Fibroblast of peridontal ligament (primary cell): ENCODE measurements around the gene AGTPBP1.

Experiments
- DNase-seq: peaks from one replicate; pipeline ENCODE4 v3.0.0-alpha.2; 2010; ENCODE audit errors: extremely low read depth

The AGTPBP1 gene

DNA sequence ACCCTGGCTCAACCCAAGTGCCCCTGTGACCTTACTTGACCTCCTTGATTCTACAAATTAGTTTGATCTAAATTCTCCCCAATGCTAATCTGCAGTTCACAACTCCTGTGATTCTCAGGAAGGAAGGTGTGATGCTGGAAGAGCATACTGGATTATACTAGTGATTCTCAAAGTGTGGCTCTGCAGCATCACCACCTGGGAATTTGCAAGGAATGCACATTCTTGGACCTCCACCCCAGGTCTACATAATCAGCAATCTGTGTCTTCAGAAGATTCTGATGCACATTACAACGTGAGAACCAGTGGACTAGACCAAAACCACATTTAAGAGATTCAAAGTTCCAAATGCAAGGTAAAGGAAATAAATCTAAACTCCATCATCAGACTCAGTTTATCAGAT lies 198.6 kb downstream of the AGTPBP1 start:
- DNase-seq = no peak

DNA sequence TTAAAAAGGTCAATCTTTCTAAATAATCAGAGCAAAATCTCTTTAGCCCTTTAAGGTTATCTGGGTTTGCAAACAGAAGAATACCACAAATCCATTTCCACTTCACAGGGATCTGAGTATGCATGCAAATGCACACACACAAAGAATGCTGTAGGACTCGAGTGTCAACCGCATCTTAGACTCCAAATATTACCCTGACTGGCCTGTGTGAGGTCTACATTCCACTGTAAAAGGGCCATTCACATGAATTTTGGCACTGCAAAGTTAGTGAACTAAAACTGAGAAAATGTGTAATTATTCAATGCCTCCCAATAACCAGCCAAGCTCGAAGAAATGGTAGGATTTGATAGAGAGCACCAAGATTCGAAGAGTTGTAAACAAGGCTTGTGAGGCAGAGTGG lies 199.9 kb downstream of the AGTPBP1 start:
- peak; percentile 7 for DNase-seq

DNA sequence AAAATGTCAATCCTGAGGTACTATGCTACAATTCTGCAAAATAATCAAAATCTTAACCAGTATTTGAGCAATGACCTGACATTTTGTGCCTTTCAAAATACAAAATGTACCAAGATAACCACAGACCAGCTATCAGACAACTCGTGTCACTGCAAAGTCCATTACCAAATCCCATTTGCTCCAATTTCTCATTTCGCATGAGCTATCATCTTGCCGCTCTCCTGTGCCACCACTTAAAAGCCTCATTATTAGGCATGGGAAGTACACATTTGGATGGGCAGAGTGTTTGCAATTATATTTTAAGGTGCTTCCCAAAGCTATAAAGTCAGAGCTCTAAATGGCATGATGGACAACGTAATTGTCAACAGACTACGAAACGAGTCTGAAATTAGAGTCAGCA lies 205.2 kb downstream of the AGTPBP1 start:
- no peak for DNase-seq

DNA sequence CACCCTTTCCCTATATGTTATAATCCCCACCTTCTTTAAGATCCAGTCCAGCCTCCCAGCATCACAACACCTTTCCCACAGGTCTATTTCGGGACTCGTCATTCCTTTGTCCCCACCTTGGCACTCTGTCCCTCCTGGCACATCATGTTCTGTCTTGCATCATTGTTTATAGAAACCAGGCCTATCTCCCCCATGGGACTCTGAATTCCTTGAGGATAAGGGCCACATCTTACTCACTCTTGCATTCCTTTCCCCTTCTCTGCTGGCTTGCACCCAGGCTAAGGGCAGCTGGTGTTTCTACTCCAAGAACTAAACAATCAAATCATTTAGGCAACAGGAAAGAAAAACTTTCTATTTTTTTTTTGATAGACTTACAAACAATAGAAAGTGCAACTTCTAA lies 205.7 kb downstream of the AGTPBP1 start:
- peak; percentile 55 for DNase-seq

DNA sequence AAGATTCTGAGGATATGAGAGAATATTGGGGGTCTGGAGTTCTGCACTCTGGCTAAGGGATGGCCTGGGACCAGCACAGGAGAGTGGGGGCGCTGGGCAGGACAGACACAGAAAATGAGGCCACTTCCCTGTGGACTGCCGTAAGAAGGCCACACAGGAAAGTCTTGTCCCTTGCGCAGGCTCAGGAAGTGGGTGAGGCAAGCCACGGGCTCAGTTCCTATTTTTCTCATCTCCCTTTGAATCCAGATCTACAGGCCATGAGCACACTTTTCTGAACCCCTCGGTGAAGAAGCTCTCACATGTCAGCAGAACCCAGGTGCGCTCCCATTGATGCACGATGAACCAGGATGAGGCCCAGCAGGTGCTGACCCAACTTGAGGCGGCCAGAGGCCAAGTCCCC lies 207.4 kb downstream of the AGTPBP1 start:
- no peak for DNase-seq

DNA sequence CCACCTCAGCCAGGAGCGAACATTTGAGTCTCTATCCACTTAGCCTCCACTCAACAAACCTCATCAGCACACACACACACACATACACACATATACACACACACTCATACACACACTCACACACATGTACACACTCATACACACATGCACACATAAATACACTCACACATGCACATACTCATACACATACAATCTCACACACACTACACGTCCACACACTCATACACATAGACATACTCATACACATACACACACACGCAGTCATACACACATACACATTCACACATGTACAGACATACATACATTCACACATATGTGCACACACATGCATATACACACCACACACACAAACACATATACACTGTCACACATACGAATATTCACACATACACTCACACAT lies 208.2 kb downstream of the AGTPBP1 start:
- DNase-seq = no peak

DNA sequence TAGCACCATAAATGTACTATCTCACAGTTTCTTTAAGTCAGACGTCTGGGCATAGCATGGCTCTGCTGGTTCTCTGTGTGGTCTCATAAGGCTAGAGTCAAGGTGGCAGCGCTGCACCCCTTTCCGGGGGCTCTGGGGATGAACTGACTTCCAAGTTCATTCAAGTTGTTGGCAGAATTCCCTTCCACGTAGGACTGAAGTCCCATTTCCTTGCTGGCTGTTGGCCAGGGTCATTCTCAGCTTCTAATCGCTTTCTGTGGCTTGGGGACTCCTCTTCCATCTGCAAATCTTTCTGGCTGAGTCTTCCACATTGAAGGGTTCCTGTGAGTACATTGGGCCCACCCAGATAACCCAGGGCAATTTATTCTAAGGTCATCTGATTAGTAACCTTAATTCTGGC lies 211.0 kb downstream of the AGTPBP1 start:
- DNase-seq = no peak

DNA sequence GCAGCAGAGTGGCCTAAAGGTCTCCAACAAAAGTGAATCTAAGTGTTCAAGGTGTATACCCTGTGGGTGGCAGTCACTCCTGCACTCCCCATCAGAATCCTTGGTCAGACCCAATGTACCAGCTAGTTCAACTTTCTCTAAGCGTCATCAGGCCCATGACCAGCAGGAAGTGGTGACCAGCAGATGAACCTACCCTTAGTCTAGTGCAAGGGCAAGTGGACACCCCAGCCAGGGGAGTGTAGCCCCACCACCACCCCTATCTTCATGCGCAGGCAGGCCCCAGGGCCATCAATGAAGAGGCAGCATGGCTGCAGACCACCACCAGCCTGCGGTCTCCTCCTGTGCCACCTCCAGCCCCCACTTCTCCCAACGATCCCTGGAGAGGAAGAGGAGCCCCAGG lies 213.1 kb downstream of the AGTPBP1 start:
- DNase-seq = no peak

DNA sequence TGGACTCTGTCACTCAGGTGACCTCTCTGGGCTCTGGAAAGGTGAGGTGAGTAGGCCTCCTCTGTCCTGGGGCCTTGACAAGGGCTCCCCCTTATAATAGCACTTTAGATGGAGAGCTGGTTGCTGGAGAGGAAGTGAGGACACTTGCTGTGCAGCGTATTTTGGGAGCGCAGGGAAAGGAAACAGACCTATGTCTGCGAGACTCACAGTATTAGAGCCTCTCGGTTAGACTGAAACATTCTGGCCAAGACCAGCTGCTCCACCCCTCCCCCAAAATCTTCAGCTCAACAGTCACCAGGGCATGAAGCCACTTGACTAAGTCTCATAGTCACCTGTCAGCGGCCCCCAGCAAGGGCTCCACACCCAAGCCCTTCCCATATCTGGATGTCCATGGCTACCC lies 213.6 kb downstream of the AGTPBP1 start:
- no peak for DNase-seq

DNA sequence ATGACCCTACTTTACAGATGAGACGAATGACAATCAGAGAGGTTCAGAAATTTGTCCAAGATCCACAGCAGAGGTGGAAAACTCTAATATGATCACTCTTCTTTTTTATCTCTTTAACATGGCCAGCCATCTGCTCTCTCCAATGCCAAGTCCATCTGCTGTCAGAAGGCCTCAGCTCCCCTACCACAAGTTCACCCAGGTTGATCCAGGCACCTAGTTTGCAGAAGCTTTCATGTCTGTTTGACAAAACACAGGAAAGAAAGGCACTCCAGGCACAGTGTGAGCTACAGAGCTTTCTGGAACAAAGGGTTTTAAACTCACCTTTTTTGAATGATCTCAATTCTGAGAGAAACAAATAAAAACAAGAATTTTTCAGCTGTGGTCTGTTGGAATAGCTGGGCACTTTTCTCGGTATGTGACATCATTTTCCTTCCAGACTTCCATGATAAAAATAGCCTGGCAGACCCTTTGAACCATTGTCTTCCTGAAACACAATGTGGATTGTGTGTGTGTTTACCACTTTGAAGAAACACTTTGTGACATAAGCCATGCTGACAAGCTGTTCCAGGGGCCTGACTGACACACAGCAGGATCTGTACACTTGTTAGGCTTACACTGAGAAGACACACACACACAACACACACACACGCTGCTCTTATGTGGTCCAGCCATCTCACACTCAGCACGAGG lies 214.3 kb downstream of the AGTPBP1 start:
- no peak for DNase-seq

DNA sequence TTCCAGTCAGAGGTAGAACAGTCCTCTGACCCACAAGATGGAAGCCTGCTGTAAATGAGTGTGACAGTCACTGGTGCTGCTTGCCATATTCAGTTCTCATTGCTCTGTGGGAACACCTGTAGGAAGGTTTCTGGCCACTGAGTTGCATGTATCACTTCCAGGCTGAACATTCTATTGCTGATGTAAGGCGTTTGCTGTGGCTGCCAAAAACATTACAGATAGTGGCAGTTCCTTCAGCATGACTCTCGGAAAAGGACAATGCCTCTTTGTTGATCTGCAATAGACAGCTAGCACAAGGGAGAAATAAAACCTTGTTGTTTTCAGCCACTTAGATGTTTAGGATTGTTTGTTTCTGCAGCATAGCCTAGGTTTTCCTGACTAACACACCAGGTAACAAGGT lies 217.2 kb downstream of the AGTPBP1 start:
- no peak for DNase-seq

DNA sequence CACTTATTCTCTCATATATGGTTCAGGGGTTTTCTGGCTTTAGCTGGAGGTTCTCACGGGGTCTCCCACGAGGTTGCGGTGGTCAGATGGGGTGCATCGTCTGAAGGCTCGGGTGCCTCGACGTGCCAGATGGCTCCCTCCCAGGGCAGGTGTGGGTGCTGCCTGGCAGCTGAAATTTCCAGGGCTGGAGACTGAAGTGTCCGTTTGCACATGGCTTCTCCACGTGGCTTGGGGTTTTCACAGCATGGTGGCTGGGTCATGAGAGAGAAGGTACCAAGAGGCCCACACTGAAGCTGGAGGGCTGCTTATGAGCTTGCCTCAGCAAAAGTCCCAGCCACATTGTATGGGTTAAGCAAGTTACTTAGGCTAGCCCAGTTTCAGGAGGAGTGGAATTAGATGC lies 218.6 kb downstream of the AGTPBP1 start:
- DNase-seq = no peak

DNA sequence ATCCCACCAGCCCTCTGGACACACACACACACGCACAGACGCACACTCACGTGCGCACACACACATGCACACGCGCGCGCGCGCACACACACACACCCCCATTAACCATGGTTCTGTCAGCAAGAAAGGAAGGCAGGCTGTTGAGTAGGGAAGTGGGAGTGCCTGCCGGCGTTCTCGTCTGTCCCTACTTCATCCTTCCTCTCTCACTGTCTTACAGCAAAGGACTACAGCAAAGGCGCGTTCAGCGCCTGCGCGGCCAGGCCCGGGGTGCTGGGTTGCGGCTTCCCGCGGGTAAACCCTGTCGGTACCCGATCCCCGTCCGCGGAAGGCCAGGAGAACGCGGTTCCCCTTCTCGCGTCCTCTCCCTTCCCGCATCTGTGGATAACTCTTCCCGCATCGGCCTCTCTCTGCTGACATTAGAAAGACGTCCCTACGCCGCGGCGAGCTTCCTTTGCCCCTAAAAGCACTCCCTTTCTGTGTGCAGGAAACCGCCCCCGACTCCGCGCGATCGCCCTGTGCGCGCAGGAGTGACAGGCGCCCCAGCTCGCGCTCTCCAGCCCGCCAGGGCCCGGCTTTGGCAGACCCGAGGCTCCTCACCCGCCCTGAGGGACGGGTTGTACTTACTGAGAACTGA lies 219.2 kb downstream of the AGTPBP1 start:
- DNase-seq = peak; percentile 27

DNA sequence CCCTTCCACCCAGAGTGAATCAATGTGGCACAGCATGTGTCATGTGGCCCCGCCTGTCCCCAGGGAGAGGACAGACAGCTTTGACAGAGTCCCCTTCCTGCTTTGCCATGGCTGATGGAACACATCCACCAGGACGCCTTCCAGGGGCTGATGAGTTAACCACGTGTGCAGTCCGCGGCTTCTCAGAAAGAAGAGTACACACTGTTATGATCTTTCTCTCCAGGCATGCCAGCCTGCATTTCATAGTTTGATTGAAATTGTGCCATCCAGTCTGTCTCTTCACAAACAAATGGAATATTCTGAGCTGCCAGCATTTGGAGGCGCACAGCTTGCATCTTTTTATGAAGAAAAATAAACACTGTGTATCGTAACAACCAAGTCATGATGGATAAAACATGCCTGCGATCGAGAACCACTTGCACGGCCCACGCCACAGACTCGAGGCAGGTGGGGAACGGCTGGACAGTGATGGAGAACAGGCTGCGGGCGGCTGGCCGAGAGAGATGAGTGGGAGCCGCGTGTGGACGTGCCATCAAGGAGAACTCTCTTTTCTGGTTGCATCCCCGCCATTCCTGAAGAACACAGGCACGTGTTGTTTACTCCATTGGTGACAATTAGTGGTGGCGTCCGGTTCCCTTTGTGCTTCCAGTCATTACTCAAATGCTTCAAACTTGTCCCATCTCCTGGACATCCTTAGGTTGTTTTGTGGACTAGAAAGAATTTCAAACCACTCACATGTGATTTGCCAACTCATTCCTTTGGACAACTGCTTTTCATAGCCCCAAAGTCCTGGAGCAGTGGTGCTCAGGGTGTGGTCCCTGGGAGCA lies 220.2 kb downstream of the AGTPBP1 start:
- no peak for DNase-seq

DNA sequence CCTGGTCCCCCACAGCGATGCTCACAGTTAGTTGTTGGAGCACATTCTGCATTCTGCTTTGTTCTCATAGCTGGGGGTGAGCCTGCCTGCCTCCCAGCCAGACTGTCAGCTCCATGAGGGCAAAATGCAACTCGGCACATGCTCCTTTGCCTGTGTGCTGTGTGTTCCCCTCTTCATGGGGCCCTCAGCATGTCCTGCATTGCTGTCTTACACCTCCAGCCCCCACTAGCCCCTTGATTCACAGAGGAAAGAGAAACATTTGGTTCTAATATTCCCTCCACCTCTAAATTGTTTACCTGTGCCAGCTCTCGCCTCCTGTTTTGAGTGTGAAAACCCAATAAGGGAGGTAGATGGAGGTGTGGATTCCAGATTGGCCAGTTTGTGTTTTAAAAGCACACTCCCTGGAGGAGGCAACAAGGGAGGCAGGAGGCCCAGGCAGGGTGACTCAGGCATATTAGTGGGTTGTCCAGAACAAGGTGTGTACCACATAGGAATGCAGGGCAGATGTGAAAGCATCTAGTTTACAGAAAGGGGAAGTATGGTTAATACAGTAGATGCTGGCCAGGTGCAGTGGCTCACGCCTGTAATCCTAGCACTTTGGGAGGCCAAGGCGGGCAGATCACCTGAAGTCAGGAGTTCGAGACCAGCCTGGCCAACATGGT lies 224.6 kb downstream of the AGTPBP1 start:
- DNase-seq = no peak

DNA sequence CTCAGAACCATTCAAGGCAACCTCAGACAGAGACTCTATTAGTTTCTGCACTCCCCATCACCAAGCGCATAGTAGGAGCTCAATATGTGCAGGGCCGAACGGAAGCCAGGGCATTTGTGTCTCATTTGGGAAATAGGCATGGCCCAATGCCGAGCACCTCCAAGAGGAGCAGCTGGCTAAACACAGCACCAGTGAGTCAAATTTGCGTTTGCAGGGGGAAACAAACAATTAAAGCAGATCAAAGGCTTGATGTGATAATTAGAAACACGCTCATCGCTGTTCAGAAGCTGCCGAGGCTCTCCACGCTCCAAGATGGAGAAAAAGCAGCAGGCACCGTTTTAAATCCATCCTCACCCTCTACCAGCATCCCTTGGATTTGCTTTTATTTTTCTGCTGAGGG lies 225.3 kb downstream of the AGTPBP1 start:
- no peak for DNase-seq

DNA sequence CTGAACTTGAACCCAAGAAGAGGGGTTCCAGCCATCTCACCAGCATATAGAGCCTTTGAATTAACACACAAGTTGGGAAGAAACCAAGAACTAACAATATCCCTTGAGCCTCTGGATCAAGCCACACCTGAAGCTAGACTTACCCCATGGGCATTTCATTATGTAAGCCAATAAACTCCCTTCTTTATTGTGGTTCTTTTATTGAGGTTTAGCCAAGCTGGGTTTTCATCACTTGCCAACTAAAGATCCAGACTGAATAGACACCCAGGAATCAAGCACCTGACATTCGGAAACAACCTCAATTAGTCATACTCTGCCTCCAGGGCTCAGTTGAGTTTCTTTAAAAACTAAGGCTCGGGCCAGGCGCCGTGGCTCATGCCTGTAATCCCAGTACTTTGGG lies 226.7 kb downstream of the AGTPBP1 start:
- DNase-seq = no peak

DNA sequence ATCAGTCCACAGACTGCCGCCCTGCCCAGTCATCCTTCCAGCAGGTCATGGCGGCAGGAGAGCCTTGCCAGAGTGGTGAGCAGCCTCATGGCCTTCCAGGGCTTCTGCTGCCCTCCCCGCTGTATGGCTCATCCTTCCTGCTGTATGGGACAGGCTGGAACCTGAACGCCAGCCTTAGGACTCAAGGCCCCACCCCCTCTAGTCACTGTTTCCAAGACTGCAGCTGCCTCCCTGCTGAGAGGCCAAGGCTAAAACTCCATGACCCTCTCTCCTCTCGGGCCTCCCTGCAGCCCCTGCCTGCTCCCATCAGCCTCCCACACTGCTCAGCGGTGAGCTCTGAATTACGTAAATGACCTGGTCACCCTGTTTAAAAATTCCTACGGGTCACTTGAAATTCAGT lies 227.5 kb downstream of the AGTPBP1 start:
- no peak for DNase-seq

DNA sequence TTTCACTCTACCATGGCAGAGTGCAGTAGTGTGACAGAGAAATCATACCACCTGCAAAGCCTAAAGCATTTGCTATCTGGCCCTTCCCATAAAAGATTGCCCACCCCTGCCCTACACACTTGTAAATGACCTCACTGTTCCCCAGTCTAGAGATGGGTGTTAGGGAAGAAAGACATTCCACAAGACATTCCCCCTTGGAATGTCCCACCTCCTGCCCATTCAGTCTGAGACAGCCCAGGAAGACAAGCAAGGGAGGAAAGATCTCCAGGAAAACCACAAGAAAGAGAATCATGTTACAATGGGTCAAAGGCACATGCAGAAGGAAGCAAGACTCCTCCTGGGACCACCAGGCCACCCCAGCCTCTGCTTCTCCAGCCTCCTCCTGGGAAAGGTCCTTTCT lies 230.0 kb downstream of the AGTPBP1 start:
- DNase-seq = no peak

DNA sequence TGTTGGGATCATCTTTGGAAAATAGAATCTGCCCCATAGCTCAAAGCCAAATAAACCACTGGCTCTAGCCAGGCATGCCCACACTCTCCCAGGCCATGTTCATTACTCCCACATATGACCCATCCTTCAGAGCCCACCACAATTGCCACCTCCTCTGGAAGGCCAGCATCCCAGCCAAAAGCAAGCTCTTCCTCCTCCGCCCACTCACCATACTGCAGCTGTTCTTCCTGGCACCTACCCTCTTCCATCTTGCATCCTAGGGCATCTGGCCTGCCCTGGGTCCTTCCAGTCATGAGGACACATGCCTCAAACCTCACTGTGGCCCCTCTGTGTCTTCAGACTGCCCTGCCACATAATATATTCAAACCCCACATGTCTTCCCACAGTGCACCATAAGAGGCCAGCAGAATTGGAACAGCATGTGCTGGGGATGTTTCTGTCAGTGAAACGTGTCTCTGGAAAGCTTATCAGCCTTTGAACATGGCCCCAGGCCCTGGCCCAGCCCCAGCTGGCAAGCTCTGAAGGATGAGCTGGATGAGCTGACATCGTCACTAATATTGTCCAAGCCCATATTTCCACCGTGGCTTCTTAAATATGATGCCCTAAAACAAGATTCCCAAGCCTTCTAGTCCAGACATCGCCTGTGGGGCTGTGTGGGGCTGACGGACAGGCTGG lies 230.8 kb downstream of the AGTPBP1 start:
- DNase-seq = no peak

DNA sequence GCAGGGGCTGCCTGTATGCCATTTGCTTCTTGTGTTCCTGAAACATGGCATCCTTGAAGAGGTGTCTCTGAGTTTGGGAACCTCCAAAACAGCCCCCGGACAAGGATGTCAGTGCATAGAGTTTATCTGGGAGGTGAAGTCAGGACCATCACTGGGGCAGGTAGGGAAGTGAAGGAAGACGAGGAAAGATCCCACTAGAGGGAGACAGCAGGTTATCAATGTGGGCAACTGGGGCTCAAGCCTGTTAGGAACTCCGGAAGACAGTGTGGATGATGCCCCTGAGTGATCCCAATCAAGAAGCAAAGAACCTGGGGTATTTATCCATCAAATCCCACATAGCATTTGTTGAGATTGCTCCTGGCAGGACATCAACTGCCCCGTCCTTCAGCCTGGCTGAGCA lies 233.1 kb downstream of the AGTPBP1 start:
- DNase-seq = no peak

DNA sequence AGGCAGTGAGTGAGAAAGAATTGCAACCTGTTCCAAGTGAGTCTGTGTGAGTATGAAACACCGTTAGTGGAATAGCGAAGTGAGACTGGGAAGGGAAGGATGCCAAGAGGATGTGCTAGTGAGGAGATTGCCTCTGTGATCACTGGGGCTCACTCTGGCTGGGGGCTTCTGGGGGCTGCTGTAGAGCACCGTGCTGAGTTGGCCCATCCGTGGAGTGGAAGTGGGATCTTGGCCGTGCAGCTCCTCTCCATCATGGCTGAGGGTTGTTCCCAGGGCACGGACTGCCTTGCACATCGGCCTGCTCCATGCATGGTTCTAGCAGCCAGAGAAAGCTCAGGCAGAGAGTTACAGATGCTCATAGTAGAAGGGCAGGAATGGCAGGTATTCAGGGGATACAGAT lies 236.1 kb downstream of the AGTPBP1 start:
- no peak for DNase-seq
